Eye (tissue), 1 donor: ENCODE data around the gene ANKLE2.
A peak's percentile ranks its signal among the peaks of the same experiment; 100 is the strongest.
"Not testable (repeated sequence)": the region's sequence is repeated elsewhere in the genome, so short reads cannot be mapped to it uniquely, and the experiment has no call there.

Experiments used
- DNase-seq: peaks from one replicate; pipeline ENCODE4 v3.0.0-alpha.2; 2015

Gene ANKLE2

GRCh38 chr12:132776816-132777568 is 15.4 kb upstream of the ANKLE2 start:
- DNase-seq: no peak

DNA sequence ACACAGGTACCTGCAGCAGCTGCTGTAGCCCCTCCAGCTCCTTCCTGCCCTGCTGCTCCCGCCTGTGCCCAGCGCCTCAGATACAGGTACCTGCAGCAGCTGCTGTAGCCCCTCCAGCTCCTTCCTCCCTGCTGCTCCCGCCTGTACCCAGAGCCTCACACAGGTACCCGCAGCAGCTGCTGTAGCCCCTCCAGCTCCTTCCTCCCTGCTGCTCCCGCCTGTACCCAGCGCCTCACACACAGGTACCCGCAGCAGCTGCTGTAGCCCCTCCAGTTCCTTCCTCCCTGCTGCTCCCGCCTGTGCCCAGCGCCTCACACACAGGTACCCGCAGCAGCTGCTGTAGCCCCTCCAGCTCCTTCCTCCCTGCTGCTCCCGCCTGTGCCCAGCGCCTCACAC is 14.6 kb upstream of the ANKLE2 start:
- not testable (repeated sequence) for DNase-seq

- no peak for DNase-seq
Observed at GRCh38 chr12:132775502-132776229, 14.0 kb upstream of the ANKLE2 start.

DNA sequence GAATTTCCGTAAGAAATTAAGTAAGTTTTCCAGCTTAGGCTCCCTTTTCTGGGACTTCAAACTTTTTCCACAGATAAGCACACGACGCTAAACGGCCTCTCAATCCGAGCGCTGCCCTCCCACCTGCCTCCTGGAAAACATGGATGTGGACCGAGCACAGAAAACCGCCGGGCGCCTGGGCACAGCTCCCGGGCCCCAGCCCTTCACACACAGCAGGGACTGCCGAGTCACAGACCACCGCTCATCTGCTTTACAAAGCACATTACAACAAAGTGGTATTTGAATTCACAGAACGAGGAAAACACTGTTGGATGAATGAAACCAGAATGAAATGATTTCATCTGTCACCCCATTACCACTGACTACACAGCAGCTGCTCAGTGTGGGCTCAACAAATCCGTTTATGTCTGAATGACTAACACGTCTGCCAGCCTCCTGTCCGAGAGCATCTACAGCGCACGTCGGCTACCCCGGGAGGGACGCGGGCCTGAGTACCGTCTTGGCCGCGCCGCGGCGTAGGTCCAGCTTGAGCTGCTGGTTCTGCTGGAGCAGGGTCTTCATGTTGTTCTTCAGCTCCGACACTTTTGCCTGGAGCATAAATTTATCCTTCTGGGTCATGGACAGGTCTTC is 13.1 kb upstream of the ANKLE2 start:
- DNase-seq: no peak

DNA sequence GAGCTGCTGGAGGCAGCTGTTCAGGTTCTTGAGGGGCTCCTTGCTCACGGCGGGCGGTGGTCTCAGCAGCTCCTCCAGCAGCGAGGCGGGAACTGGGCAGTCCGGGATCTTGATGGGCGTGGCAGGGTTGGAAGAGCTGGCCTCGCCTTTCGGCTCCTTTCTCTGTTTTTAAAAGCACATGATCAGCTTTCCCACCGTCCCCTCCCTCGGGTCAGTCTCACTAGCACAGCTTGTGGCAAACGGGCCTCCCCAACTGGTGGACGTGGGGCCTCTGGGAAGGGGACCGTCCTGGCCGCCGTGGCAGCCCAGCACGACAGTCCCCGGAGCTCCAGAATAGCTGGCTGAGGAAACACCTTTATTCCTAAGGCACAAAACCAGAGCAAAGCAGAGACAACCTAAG is 12.5 kb upstream of the ANKLE2 start:
- no peak for DNase-seq

DNA sequence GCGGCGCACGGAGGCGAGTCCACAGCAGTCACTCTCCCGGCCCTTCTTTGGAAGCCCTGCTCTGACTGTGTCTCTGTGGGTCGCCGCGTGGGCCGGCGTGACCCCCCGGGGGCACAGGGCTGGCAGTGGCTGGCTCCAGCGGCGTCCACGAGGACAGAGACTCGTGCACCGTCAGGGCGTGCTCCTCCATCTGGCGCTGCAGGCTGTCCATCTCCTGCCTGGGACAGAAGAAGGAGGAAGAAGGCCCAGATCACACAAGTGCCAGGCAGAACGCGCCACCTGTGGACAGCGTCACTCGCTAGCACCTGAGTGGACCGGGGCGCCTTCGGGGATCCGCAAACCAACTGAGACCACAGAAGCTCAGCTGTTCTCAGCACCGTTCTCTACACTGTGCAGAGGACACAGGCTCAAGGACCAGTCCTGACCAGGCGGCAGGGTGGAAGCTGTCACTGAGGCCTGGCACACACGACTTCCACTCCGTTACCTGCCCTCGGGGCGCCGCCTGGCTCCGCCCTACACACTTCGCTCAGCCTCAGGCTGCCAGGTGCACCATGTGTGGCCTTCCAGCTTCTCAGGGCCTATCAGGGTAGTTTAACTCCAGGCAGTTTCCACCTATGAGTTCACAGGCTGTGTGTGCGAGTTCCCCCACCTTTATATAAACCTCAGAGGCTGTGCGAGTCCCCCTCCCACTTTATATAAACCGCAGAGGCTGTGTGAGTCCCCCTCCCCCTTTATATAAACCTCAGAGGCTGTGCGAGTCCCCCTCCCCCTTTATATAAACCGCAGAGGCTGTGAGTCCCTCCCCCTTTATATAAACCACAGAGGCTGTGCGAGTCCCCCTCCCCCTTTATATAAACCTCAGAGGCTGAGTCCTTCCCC is 11.7 kb upstream of the ANKLE2 start:
- no peak for DNase-seq

GRCh38 chr12:132772606-132773005 is 11.0 kb upstream of the ANKLE2 start:
- DNase-seq: no peak

DNA sequence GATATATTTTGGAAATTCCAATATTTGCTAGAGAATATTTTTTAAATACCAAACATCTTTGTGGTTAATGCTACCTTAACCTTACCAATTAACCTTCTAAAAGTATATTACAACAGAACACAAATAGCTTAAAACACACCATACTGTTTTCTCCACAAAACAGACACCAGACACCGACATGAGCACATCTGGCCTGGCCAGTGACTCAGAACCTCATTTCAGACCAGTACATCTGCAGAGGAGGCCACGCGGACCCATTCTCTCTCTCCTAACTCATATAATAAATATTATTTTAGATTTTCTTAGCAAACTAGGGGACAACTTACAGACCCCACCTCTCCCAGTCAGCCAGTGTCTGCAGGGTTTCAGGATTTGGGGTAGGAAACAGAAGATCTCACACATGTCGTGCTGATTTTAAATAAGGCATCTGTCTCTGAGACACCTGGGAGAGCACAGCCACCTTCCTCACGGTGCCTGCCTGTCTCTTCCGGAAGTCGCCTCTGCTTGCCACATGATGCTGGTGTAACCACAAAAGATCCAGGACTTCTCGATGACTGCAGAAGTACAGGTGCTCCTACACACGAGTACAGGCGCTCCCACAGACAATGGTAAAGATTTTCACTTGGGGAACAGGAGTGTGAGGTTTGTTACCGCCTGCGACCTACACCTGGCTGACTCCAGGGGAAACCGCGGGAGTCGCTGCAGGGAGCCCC is 9.7 kb upstream of the ANKLE2 start:
- no peak for DNase-seq

DNA sequence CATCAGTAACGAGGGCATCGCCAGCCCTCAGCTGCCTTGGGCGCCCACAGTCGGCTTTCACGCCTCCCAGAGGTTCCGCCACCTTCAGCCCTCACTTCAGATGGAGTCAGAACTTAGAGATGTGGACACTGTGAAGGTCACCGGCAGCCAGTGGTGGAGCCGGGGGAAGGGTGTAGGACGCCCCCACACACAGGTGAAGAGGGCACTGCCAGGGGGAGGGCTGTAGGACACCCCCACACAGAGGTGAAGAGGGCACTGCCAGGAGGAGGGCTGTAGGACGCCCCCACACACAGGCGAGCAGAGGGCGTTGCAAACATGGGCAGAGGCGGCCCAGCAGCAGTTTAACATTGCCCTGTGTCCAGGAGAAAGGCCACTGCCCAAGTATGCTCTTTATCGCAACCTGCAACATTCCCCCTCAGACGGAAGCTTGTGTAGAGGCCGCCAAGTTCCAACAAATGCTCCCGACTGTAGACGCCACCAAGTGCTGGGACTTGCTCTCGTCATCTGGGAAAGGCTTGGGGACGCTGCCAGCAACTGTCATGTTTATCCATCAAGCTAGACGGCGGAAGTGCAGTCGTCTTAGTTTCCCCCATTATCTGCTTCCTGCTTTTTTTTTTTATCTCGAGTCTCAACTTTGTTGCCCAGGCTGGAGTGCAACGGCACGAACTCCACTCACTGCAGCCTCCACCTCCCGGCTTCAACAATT is 4.9 kb upstream of the ANKLE2 start:
- no peak for DNase-seq

DNA sequence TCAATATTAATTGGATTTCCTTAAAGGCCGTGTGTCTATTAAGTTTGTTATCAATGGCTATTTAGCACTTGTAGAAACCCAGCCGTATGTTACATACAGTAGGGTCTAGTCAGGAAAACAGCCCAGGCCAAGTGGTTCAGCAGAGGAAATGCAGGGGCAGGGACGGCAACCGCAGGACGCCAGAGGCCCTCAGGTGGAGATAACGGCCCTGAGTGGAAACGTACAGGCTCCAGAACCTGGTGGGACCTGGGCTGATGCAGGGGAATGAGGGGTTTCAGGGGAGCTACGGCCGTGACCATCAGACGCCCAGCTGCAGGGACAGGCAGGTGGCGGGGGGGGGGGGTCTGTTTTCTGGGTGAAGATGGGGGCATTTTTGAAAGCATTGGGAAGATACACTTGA is 3.7 kb upstream of the ANKLE2 start:
- DNase-seq: no peak

GRCh38 chr12:132764231-132764630 is 2.6 kb upstream of the ANKLE2 start:
- no peak for DNase-seq

- DNase-seq: peak; percentile 94
Observed at GRCh38 chr12:132761921-132762583, 420 bp upstream of the ANKLE2 start.

GRCh38 chr12:132759359-132759758 is 2.3 kb downstream of the ANKLE2 start:
- peak; percentile 66 for DNase-seq

DNA sequence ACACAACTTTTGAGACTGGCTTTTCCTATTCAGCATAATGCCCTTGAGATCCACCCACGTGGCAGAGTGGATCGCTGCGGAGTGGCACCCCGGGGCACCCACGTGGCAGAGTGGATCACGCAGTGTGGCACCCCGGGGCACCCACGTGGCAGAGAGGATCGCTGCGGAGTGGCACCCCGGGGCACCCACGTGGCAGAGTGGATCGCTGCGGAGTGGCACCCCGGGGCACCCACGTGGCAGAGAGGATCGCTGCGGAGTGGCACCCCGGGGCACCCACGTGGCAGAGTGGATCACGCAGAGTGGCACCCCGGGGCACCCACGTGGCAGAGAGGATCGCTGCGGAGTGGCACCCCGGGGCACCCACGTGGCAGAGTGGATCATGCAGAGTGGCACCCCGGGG is 2.8 kb downstream of the ANKLE2 start:
- DNase-seq: not testable (repeated sequence)

DNA sequence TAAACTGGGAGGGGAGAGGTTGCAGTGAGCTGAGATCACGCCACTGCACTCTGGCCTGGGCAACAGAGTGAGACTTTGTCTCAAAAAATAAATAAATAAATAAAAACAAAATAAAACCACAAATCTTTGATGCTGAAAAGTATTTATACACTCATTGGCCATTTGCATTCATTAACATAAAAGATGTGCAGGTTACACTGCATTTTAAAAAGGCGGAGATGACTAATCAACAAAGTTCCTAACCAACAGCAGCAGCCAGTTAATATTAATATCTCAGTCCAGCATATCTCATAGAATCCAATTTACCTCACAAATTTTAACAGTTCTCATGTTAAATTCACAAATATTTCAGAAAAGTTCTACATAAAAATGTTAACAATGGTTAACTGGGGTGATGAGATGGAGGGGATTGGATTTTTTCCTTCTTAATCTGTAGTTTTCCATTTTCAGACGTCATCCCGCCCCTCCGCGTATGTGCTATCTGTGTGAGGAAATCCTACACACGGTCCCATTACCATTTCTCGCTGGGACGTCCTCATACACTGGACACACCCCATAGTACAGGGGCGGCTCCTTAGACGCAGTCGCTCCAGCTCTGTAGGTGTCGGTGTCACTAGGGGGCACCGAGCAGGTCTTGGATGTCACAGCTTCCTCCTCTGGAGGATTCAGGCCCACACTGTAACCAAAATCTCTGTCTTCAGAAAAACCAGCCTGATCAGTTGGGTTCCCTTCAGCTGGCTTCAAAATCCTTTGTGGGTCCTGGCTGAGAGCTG is 7.3 kb downstream of the ANKLE2 start:
- DNase-seq: no peak

DNA sequence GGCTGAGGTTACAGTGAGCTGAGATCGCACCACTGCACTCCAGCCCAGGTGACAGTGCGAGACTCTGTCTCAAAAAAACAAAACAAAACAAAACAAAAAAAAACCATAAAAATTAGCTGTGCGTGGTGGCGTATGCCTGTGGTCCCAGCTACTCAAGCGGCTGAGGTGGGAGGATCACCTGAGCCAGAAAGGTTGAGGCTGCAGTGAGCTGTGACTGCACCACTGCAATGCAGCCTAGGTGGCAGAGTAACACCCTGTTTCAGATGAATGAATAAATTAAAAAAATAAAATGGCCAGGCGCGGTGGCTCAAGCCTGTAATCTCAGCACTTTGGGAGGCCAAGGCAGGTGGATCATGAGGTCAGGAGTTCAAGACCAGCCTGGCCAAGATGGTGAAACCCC is 8.0 kb downstream of the ANKLE2 start:
- not testable (repeated sequence) for DNase-seq

- no peak for DNase-seq
Observed at GRCh38 chr12:132748319-132748718, 13.3 kb downstream of the ANKLE2 start.

- no peak for DNase-seq
Observed at GRCh38 chr12:132747896-132748295, 13.7 kb downstream of the ANKLE2 start.

- DNase-seq: no peak
Observed at GRCh38 chr12:132747395-132747794, 14.2 kb downstream of the ANKLE2 start.

DNA sequence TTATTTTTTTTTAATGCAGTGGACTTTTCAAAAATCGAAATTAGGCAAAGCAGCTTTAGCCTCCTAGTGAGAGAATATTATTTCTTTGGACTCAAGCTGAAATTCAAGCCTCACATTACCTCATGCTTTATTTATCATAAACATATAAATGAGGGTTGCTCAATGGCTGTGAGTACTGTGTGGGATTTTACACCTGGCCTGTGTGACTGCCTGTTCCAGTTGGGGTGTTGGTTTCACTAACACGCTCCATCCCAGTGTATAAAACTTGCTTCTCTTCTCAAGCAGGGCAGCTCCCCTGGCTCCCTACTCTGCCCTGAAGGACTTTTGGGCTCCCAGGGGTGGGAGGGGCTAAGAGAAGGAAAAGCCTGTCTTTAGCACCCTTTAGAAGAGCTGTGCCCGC is 15.0 kb downstream of the ANKLE2 start:
- DNase-seq: no peak
